Measurements from ENCODE around the gene BCAS4.

BCAS4 gene

DNA sequence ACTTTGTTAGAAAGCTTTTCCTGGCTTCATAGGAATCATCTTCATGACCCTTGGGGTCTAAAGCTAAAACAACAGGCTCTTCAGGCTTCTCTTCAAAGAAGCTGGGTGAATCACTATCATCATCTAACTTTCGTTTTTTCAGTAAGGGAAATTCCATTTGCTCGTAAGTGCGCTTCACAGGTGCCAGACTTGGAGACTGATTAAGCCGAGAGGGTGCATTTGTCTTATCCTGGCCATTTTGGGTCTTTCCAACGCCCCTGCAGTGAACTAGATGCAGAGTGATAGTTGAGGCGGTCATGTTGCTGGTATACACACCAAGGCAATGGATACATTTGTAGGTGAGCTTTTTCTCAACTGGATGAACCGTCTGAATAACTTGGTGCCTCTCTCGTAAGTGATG is 97.5 kb downstream of the BCAS4 start (continued):
- TF ChIP-seq ZNF513 (tag by site-specific recombination; IDR thresholded peaks at IDR 0.05) (no peak), ZEB2 (tag by site-specific recombination; IDR thresholded peaks at IDR 0.05) (no peak), ZNF148 (tag by site-specific recombination; IDR thresholded peaks at IDR 0.05; ENCODE audit: borderline replicate concordance) (no peak), ELK4 (IDR thresholded peaks at IDR 0.05; ENCODE audit: borderline replicate concordance, low read depth, low read length) (no peak), ZSCAN23 (tag by site-specific recombination; IDR thresholded peaks at IDR 0.05) (no peak), SCRT1 (tag by site-specific recombination; IDR thresholded peaks at IDR 0.05; ENCODE audit: borderline replicate concordance) (no peak), ZNF639 (tag by site-specific recombination; IDR thresholded peaks at IDR 0.05) (no peak), ZNF777 (tag by site-specific recombination; IDR thresholded peaks at IDR 0.05; ENCODE audit: borderline replicate concordance) (no peak)
- TF ChIP-seq, protein P1, sequence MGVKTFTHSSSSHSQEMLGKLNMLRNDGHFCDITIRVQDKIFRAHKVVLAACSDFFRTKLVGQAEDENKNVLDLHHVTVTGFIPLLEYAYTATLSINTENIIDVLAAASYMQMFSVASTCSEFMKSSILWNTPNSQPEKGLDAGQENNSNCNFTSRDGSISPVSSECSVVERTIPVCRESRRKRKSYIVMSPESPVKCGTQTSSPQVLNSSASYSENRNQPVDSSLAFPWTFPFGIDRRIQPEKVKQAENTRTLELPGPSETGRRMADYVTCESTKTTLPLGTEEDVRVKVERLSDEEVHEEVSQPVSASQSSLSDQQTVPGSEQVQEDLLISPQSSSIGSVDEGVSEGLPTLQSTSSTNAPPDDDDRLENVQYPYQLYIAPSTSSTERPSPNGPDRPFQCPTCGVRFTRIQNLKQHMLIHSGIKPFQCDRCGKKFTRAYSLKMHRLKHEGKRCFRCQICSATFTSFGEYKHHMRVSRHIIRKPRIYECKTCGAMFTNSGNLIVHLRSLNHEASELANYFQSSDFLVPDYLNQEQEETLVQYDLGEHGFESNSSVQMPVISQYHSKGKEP (tag by site-specific recombination; IDR thresholded peaks at IDR 0.05), result no peak

DNA sequence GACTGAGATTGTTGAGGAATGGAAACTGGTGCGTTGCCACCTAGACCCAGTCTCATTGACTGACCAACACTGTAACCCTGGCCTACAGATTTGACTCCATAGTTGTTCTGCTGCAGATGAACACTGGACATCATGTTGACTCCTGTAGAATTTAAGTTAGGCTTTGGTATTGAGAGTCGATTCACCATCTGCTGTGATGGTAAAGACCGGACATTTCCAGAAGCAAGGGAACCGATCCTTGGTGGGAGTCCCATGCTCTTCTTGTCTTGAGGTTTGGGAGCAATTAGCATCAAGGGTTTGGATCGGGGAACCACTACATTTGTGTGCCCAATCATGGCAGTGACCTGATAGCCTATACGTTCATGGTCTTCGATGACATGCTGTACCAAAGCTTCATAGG is 98.8 kb downstream of the BCAS4 start:
- CTCF ChIA-PET, result no interaction called here

More for the DNA sequence above, 98.8 kb downstream of the BCAS4 start:
- H3K36me3 ChIP-seq (ENCODE audit: control insufficient read depth in 2 of 2, insufficient read depth in 1 of 2, low read length in 2 of 2), result peaks cover 5 to 89% of the 10 kb centered on the region in 2 experiments; a peak in 2 of 3 replicates
- POLR2A ChIA-PET, result no interaction called here
- H3K27ac ChIP-seq (ENCODE audit: extremely low read depth, low read depth, low read length), result no peak overlapping the region
- TF ChIP-seq ZNF596 (tag by site-specific recombination; IDR thresholded peaks at IDR 0.05), result no peak
- no peak for TF ChIP-seq KLF9 (tag by site-specific recombination; IDR thresholded peaks at IDR 0.05; ENCODE audit: low read depth)
- TF ChIP-seq, protein P2, sequence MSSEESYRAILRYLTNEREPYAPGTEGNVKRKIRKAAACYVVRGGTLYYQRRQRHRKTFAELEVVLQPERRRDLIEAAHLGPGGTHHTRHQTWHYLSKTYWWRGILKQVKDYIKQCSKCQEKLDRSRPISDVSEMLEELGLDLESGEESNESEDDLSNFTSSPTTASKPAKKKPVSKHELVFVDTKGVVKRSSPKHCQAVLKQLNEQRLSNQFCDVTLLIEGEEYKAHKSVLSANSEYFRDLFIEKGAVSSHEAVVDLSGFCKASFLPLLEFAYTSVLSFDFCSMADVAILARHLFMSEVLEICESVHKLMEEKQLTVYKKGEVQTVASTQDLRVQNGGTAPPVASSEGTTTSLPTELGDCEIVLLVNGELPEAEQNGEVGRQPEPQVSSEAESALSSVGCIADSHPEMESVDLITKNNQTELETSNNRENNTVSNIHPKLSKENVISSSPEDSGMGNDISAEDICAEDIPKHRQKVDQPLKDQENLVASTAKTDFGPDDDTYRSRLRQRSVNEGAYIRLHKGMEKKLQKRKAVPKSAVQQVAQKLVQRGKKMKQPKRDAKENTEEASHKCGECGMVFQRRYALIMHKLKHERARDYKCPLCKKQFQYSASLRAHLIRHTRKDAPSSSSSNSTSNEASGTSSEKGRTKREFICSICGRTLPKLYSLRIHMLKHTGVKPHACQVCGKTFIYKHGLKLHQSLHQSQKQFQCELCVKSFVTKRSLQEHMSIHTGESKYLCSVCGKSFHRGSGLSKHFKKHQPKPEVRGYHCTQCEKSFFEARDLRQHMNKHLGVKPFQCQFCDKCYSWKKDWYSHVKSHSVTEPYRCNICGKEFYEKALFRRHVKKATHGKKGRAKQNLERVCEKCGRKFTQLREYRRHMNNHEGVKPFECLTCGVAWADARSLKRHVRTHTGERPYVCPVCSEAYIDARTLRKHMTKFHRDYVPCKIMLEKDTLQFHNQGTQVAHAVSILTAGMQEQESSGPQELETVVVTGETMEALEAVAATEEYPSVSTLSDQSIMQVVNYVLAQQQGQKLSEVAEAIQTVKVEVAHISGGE (tag by site-specific recombination; conservative IDR thresholded peaks at IDR 0.05; ENCODE audit: low read depth), result no peak
- TF ChIP-seq, protein P3, sequence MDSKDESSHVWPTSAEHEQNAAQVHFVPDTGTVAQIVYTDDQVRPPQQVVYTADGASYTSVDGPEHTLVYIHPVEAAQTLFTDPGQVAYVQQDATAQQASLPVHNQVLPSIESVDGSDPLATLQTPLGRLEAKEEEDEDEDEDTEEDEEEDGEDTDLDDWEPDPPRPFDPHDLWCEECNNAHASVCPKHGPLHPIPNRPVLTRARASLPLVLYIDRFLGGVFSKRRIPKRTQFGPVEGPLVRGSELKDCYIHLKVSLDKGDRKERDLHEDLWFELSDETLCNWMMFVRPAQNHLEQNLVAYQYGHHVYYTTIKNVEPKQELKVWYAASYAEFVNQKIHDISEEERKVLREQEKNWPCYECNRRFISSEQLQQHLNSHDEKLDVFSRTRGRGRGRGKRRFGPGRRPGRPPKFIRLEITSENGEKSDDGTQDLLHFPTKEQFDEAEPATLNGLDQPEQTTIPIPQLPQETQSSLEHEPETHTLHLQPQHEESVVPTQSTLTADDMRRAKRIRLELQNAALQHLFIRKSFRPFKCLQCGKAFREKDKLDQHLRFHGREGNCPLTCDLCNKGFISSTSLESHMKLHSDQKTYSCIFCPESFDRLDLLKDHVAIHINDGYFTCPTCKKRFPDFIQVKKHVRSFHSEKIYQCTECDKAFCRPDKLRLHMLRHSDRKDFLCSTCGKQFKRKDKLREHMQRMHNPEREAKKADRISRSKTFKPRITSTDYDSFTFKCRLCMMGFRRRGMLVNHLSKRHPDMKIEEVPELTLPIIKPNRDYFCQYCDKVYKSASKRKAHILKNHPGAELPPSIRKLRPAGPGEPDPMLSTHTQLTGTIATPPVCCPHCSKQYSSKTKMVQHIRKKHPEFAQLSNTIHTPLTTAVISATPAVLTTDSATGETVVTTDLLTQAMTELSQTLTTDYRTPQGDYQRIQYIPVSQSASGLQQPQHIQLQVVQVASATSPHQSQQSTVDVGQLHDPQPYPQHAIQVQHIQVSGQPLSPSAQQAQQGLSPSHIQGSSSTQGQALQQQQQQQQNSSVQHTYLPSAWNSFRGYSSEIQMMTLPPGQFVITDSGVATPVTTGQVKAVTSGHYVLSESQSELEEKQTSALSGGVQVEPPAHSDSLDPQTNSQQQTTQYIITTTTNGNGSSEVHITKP (tag by site-specific recombination; IDR thresholded peaks at IDR 0.05), result no peak
- no peak for TF ChIP-seq SP3 (tag by site-specific recombination; IDR thresholded peaks at IDR 0.05)
- no peaks in the 10 kb centered on the region for H3K9me3 ChIP-seq (ENCODE audit: control insufficient read depth, insufficient read depth, low read depth, low read length)
- no peaks in the 10 kb centered on the region for H3K4me1 ChIP-seq (ENCODE audit: control insufficient read depth, insufficient read depth, low read length)
- no peak overlapping the region for H3K4me3 ChIP-seq (ENCODE audit: low read depth, low read length)
